Ecto neural progenitor cell (in vitro differentiated cells): Measurements from ENCODE around the gene OR2S2.

ENCODE experiments used
- DNase-seq: peaks from one replicate; pipeline ENCODE4 v3.0.0-alpha.2; 2018; ENCODE audit warnings: low spot score

OR2S2 gene

GRCh38 chr9:35909274-35909673 is 48.7 kb downstream of the OR2S2 start, which contains the start of gene SPAAR:
Gene SPAAR, plus strand, starts transcription at chr9:35909490. Its CDS starts 974 bp downstream, at chr9:35910464.
- no peak for DNase-seq

- no peak for DNase-seq
These were observed 49.3 kb downstream of the OR2S2 start for GRCh38 chr9:35908504-35909125.

- DNase-seq = peak; percentile 57
These were observed 50.0 kb downstream of the OR2S2 start for GRCh38 chr9:35907711-35908503.
